ENCODE measurements around the gene SLC35F4. TPM values are rescaled to one million over a fixed set of nuclear protein-coding genes. Genes with fewer than 3 reads are reported as not detected.
"Not testable (repeated sequence)": the region's sequence is repeated elsewhere in the genome, so short reads cannot be mapped to it uniquely, and the experiment has no call there.

SLC35F4 gene
- total and polyA plus RNA-seq, 2 experiments from 2014 or later: 0.07 TPM; not detected in 1

- TF ChIP-seq EZH2 (IDR thresholded peaks at IDR 0.05; ENCODE audit: borderline replicate concordance): no peak
- no peak for TF ChIP-seq EZH2phosphoT487 (IDR thresholded peaks at IDR 0.05; ENCODE audit: low read depth, severe bottlenecking, unreplicated experiment)
- no peak for TF ChIP-seq CTCF (IDR thresholded peaks at IDR 0.05; ENCODE audit: poor library complexity)
- DNase-seq (ENCODE audit: low spot score): no peak
- H3K4me1 ChIP-seq (ENCODE audit: insufficient read depth): no peaks in the 10 kb centered on the region
- H3K27ac ChIP-seq: no peak overlapping the region
- H3K9me3 ChIP-seq (ENCODE audit: low read depth): no peaks in the 10 kb centered on the region
- H3K27me3 ChIP-seq: no peaks in the 10 kb centered on the region
- H4K20me1 ChIP-seq (ENCODE audit: insufficient read depth, poor library complexity, severe bottlenecking): no peaks in the 10 kb centered on the region
- no peaks in the 10 kb centered on the region for H3K9me2 ChIP-seq (replicated peaks; ENCODE audit: insufficient read depth)
- no peak overlapping the region for H2AFZ ChIP-seq
- no peaks in the 10 kb centered on the region for H3K36me3 ChIP-seq (replicated peaks; ENCODE audit: insufficient read depth, low read depth)
- no peak overlapping the region for H3K4me3 ChIP-seq
- H3K79me2 ChIP-seq: no peaks in the 10 kb centered on the region
- 44% methylated on average over 3 of the region's 3 CpGs for whole genome bisulfite sequencing (ENCODE audit: low lambda C conversion rate, missing lambda C conversion rate)
- no peak overlapping the region for H3K4me2 ChIP-seq
These were observed 153.8 kb downstream of the SLC35F4 start for GRCh38 chr14:57712102-57712501.

GRCh38 chr14:57709909-57710308 is 156.0 kb downstream of the SLC35F4 start:
- WGBS (ENCODE audit: low lambda C conversion rate, missing lambda C conversion rate): 65% methylated on average over 2 of the region's 2 CpGs
- H3K36me3 ChIP-seq (replicated peaks; ENCODE audit: insufficient read depth, low read depth): no peaks in the 10 kb centered on the region
- H4K20me1 ChIP-seq (ENCODE audit: insufficient read depth, poor library complexity, severe bottlenecking): no peaks in the 10 kb centered on the region
- no peaks in the 10 kb centered on the region for H3K27me3 ChIP-seq
- no peaks in the 10 kb centered on the region for H3K9me3 ChIP-seq (ENCODE audit: low read depth)
- H3K4me2 ChIP-seq: no peak overlapping the region
- H3K4me3 ChIP-seq: no peak overlapping the region
- H3K9me2 ChIP-seq (replicated peaks; ENCODE audit: insufficient read depth): no peaks in the 10 kb centered on the region
- no peaks in the 10 kb centered on the region for H3K79me2 ChIP-seq
- no peak for DNase-seq (ENCODE audit: low spot score)
- H3K4me1 ChIP-seq (ENCODE audit: insufficient read depth): no peaks in the 10 kb centered on the region
- H2AFZ ChIP-seq: no peak overlapping the region
- H3K27ac ChIP-seq: no peak overlapping the region
- TF ChIP-seq CTCF (IDR thresholded peaks at IDR 0.05; ENCODE audit: poor library complexity): no peak
- no peak for TF ChIP-seq EZH2 (IDR thresholded peaks at IDR 0.05; ENCODE audit: borderline replicate concordance)
- TF ChIP-seq EZH2phosphoT487 (IDR thresholded peaks at IDR 0.05; ENCODE audit: low read depth, severe bottlenecking, unreplicated experiment): no peak

- H3K4me2 ChIP-seq; H3K27me3 ChIP-seq; H4K20me1 ChIP-seq (ENCODE audit: insufficient read depth, poor library complexity, severe bottlenecking); H3K79me2 ChIP-seq; H3K4me3 ChIP-seq; H3K9me3 ChIP-seq (ENCODE audit: low read depth); H3K4me1 ChIP-seq (ENCODE audit: insufficient read depth); H2AFZ ChIP-seq; H3K9me2 ChIP-seq (replicated peaks; ENCODE audit: insufficient read depth); H3K27ac ChIP-seq; DNase-seq (ENCODE audit: low spot score); H3K36me3 ChIP-seq (replicated peaks; ENCODE audit: insufficient read depth, low read depth): not testable (repeated sequence)
- WGBS (ENCODE audit: low lambda C conversion rate, missing lambda C conversion rate): 95% methylated on average over 5 of the region's 5 CpGs
These were observed 156.8 kb downstream of the SLC35F4 start for GRCh38 chr14:57709086-57709485.

GRCh38 chr14:57707219-57707618 is 158.7 kb downstream of the SLC35F4 start:
- H3K4me2 ChIP-seq: no peak overlapping the region
- DNase-seq (ENCODE audit: low spot score): no peak
- no peaks in the 10 kb centered on the region for H3K9me2 ChIP-seq (replicated peaks; ENCODE audit: insufficient read depth)
- no peaks in the 10 kb centered on the region for H3K4me1 ChIP-seq (ENCODE audit: insufficient read depth)
- WGBS (ENCODE audit: low lambda C conversion rate, missing lambda C conversion rate): 67% methylated on average over 5 of the region's 5 CpGs
- no peak overlapping the region for H3K4me3 ChIP-seq
- TF ChIP-seq CTCF (IDR thresholded peaks at IDR 0.05; ENCODE audit: poor library complexity) (no peak), EZH2phosphoT487 (IDR thresholded peaks at IDR 0.05; ENCODE audit: low read depth, severe bottlenecking, unreplicated experiment) (no peak), EZH2 (IDR thresholded peaks at IDR 0.05; ENCODE audit: borderline replicate concordance) (no peak)
- H3K79me2 ChIP-seq: no peaks in the 10 kb centered on the region
- no peak overlapping the region for H3K27ac ChIP-seq
- no peaks in the 10 kb centered on the region for H3K27me3 ChIP-seq
- no peaks in the 10 kb centered on the region for H3K36me3 ChIP-seq (replicated peaks; ENCODE audit: insufficient read depth, low read depth)
- no peaks in the 10 kb centered on the region for H4K20me1 ChIP-seq (ENCODE audit: insufficient read depth, poor library complexity, severe bottlenecking)
- H3K9me3 ChIP-seq (ENCODE audit: low read depth): no peaks in the 10 kb centered on the region
- H2AFZ ChIP-seq: no peak overlapping the region
